ENCODE data around the gene RNF112. TPM values are rescaled to one million over a fixed set of nuclear protein-coding genes. Genes with fewer than 3 reads are reported as not detected.

The RNF112 gene
- total and polyA plus RNA-seq, 2 of the 13 experiments (the other 11 are each of a cell fraction or from before 2014, with no cell fraction given), result 0.05 TPM; not detected in 1

GRCh38 chr17:19364699-19365498, 46.1 kb upstream of the RNF112 start (continued):
- TF ChIP-seq MED13 (CRISPR knock-in tag; IDR thresholded peaks at IDR 0.05) (0 out of 2 replicates have a peak, but pooled peaks have one; percentile 55), ZNF430 (CRISPR knock-in tag; IDR thresholded peaks at IDR 0.05) (peak; percentile 51; the same call in 1 of the 2 replicates), ZBED4 (CRISPR knock-in tag; IDR thresholded peaks at IDR 0.05; ENCODE audit: borderline replicate concordance) (no peak), ZMYM3 (CRISPR knock-in tag; IDR thresholded peaks at IDR 0.05) (peak; percentile 56; the same call in 1 of the 2 replicates), ZNF501 (CRISPR knock-in tag; IDR thresholded peaks at IDR 0.05) (peak; percentile 35; the same call in 1 of the 2 replicates), SRSF1 (optimal IDR thresholded peaks at IDR 0.05; ENCODE audit: low read depth, low read length) (no peak), SOX6 (IDR thresholded peaks at IDR 0.05) (no peak), SOX6 (CRISPR knock-in tag; IDR thresholded peaks at IDR 0.05) (peak; percentile 33; the same call in 1 of the 2 replicates), PTBP1 (IDR thresholded peaks at IDR 0.05; ENCODE audit: low read depth, low read length, poor library complexity, severe bottlenecking) (peak; percentile 1), EEA1 (CRISPR knock-in tag; IDR thresholded peaks at IDR 0.05; ENCODE audit: borderline replicate concordance) (0 out of 2 replicates have a peak, but pooled peaks have one; percentile 10), EP300 (IDR thresholded peaks at IDR 0.05; ENCODE audit: low read depth in 2 of 2, low read length in 2 of 2) (peak in 1 of 2 experiments; percentile 40; a peak in 1 of 4 replicates), EP300 (CRISPR knock-in tag; IDR thresholded peaks at IDR 0.05; ENCODE audit: borderline replicate concordance) (no peak), ZNF33B (CRISPR knock-in tag; IDR thresholded peaks at IDR 0.05) (0 out of 2 replicates have a peak, but pooled peaks have one; percentile 27), ZNF574 (CRISPR knock-in tag; IDR thresholded peaks at IDR 0.05) (peak; percentile 53; the same call in 1 of the 2 replicates), ZBTB38 (CRISPR knock-in tag; IDR thresholded peaks at IDR 0.05) (peak; percentile 62; the same call in 1 of the 2 replicates), ZFP91 (CRISPR knock-in tag; IDR thresholded peaks at IDR 0.05; ENCODE audit: borderline replicate concordance) (peak; percentile 16; the same call in 1 of the 2 replicates), MXD3 (CRISPR knock-in tag; IDR thresholded peaks at IDR 0.05) (no peak)

Measured in HepG2 (cell line).